GM21367 (cell line): Measurements from ENCODE around the gene SLC52A1.
A peak's percentile ranks its signal among the peaks of the same experiment; 100 is the strongest.
"Not testable (repeated sequence)": the region's sequence is repeated elsewhere in the genome, so short reads cannot be mapped to it uniquely, and the experiment has no call there.

Experiments used
- ATAC-seq: cut with Tn5 transposase; IDR thresholded peaks from one replicate; pipeline ENCODE4 v1.9.1; 2021; ENCODE audit not compliant: unreplicated experiment

Gene SLC52A1

GRCh38 chr17:5031365-5032082 is 3.7 kb downstream of the SLC52A1 start:
- peak; percentile 53 for ATAC-seq

GRCh38 chr17:5030168-5030567 is 5.1 kb downstream of the SLC52A1 start:
- not testable (repeated sequence) for ATAC-seq

GRCh38 chr17:5027916-5028315 is 7.3 kb downstream of the SLC52A1 start:
- no peak for ATAC-seq

- ATAC-seq: no peak
These were observed 7.9 kb downstream of the SLC52A1 start for GRCh38 chr17:5027299-5027698.

GRCh38 chr17:5024604-5025003 is 10.6 kb downstream of the SLC52A1 start:
- no peak for ATAC-seq

GRCh38 chr17:5023588-5024147 is 11.6 kb downstream of the SLC52A1 start:
- no peak for ATAC-seq

- no peak for ATAC-seq
These were observed 13.0 kb downstream of the SLC52A1 start for GRCh38 chr17:5022171-5022711.

- ATAC-seq: no peak
These were observed 14.7 kb downstream of the SLC52A1 start for GRCh38 chr17:5020502-5021023.

GRCh38 chr17:5019475-5019956 is 15.7 kb downstream of the SLC52A1 start:
- ATAC-seq: no peak

GRCh38 chr17:5014357-5014756 is 20.9 kb downstream of the SLC52A1 start:
- ATAC-seq: no peak

GRCh38 chr17:5011928-5012327 is 23.3 kb downstream of the SLC52A1 start:
- no peak for ATAC-seq

GRCh38 chr17:5003214-5003867 is 31.9 kb downstream of the SLC52A1 start:
- no peak for ATAC-seq

- ATAC-seq: no peak
These were observed 33.0 kb downstream of the SLC52A1 start for GRCh38 chr17:5002121-5002788.

- no peak for ATAC-seq
These were observed 35.0 kb downstream of the SLC52A1 start for GRCh38 chr17:5000237-5000639.

GRCh38 chr17:4999430-5000093 is 35.7 kb downstream of the SLC52A1 start:
- no peak for ATAC-seq

- no peak for ATAC-seq
These were observed 36.3 kb downstream of the SLC52A1 start for GRCh38 chr17:4998732-4999429.

- peak; percentile 2 for ATAC-seq
These were observed 37.0 kb downstream of the SLC52A1 start for GRCh38 chr17:4998027-4998731.

- peak; percentile 72 for ATAC-seq
These were observed 37.8 kb downstream of the SLC52A1 start, which contains the start of the genes INCA1 and KIF1C for GRCh38 chr17:4997302-4998026. TSS of gene INCA1 (minus strand) at chr17:4997522. CDS start at chr17:4994437, 3,085 bp downstream. TSS of gene KIF1C (plus strand) at chr17:4997950. CDS start at chr17:5000247, 2,297 bp downstream.
